ENCODE data around the gene CDYL2.

DNA sequence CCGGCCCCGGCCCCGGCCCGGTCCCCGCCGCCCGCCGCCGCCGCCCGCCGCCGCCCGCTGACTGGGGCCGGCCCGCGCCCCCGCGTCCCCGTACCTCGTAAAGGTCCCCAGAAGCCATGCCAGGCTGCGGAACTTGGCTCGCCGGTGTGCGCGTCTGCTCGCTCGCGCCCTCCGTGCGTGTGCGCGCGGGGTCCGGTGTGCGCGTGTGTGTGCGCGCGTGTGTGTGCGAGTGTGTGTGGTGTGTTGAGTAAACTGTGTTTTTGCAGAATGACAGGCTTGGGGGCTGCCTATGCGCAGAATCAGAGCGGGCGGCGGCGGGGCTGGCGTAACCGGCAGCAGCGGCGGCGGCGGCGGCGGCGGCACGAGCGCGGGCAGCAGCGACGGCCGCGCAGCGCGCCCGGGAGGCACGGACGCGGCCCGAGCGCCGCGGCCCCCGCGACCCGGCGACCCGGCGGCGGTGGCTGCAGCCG is 307 bp downstream of the CDYL2 start:
- TF ChIP-seq, protein P1, sequence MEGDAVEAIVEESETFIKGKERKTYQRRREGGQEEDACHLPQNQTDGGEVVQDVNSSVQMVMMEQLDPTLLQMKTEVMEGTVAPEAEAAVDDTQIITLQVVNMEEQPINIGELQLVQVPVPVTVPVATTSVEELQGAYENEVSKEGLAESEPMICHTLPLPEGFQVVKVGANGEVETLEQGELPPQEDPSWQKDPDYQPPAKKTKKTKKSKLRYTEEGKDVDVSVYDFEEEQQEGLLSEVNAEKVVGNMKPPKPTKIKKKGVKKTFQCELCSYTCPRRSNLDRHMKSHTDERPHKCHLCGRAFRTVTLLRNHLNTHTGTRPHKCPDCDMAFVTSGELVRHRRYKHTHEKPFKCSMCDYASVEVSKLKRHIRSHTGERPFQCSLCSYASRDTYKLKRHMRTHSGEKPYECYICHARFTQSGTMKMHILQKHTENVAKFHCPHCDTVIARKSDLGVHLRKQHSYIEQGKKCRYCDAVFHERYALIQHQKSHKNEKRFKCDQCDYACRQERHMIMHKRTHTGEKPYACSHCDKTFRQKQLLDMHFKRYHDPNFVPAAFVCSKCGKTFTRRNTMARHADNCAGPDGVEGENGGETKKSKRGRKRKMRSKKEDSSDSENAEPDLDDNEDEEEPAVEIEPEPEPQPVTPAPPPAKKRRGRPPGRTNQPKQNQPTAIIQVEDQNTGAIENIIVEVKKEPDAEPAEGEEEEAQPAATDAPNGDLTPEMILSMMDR (IDR thresholded peaks at IDR 0.05; ENCODE audit: poor library complexity): no peak
- TF ChIP-seq EZH2 (IDR thresholded peaks at IDR 0.05; ENCODE audit: borderline replicate concordance) (no peak), EZH2phosphoT487 (IDR thresholded peaks at IDR 0.05; ENCODE audit: low read depth, severe bottlenecking, unreplicated experiment) (no peak)

Data from hepatocyte (in vitro differentiated cells).